ENCODE results near the gene LCN15.
"Not testable (repeated sequence)": the region's sequence is repeated elsewhere in the genome, so short reads cannot be mapped to it uniquely, and the experiment has no call there.

The LCN15 gene

GRCh38 chr9:136723362-136723976 is 40.8 kb downstream of the LCN15 start:
- no peak for DNase-seq (ENCODE audit: low read depth in 2 of 2, low spot score in 1 of 2)

DNA sequence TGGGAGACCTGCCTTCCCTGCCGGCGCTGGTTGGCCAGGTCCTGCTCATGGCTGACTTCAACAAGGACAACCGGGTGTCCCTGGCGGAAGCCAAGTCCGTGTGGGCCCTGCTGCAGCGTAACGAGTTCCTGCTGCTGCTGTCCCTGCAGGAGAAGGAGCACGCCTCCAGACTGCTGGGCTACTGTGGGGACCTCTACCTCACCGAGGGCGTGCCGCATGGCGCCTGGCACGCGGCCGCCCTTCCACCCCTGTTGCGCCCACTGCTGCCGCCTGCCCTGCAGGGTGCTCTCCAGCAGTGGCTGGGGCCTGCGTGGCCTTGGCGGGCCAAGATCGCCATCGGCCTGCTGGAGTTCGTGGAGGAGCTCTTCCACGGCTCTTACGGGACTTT is 41.4 kb downstream of the LCN15 start:
- no peak for DNase-seq (ENCODE audit: low read depth in 2 of 2, low spot score in 1 of 2)

DNA sequence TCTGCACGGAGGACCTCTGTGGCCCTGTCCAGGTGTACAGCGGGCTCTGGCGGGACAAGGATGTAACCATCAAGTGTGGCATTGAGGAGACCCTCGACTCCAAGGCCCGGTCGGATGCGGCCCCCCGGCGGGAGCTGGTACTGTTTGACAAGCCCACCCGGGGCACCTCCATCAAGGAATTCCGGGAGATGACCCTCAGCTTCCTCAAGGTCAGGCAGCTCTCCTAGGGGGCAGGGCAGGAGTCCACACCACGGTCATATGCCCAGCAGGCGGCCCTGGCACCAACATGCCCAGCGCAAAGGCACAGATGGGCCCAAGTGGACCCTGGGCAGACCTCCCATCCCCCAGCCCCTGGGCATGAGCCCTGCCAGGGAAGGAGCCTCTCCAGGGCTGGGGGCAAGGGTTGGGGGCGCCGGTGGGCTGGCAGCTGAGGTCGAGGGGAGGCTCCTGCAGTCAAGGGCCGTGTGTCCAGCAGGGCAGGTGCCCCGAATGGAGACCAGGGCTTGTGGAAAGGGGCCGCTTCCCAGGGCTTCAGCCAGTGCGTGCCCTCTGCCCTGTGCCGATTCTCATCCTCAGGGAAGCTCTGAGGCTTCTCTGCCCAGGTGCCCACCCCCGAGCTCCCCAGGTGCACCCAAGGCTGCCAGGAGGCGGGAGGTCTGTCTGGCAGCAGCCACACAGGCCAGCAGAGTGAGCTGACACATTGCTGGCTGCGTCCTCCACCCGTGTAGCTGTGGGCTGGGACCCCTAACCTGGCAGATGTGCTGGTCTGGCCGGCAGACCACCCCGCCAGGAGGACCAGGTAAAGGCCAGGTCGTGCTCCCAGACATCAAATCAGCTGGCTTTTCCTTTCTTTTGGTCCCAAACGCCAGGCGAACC is 42.0 kb downstream of the LCN15 start:
- no peak for DNase-seq (ENCODE audit: low read depth in 2 of 2, low spot score in 1 of 2)

DNA sequence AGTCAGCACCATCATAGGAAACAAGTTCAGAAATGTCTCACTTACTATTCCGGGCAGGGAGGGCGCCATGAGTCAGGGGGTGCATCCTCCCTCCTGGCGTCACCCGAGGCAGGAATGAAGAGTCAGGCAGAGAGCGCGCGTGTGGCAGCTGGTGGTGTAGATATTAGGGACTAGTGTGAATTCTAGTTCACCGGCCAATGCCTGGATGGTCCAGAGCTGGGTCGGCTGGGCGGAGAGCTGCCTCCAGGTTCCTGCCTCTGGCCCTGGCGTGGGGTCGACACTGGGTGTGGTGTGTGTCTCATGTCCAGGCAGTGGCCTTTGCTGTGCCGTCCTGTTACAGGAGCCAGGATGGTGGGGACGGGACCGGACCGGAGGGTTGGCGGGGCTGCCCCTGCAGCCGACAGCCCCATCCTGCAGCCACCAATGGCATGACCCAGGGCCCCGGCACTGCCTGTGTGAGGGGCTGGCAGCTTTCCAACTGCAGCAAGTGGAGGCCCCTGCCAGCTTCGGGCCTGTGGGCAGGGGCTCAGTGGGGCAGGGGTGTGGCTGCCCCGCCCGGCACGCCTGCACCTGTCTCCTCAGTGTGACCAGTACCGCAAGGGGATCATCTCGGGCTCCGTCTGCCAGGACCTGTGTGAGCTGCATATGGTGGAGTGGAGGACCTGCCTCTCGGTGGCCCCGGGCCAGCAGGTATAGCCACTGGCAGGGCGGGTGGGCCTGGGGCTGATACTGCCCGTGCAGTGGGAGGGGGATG is 42.8 kb downstream of the LCN15 start:
- DNase-seq (ENCODE audit: low read depth in 2 of 2, low spot score in 1 of 2): no peak

GRCh38 chr9:136720898-136721338 is 43.4 kb downstream of the LCN15 start:
- DNase-seq (ENCODE audit: low read depth in 2 of 2, low spot score in 1 of 2): no peak

DNA sequence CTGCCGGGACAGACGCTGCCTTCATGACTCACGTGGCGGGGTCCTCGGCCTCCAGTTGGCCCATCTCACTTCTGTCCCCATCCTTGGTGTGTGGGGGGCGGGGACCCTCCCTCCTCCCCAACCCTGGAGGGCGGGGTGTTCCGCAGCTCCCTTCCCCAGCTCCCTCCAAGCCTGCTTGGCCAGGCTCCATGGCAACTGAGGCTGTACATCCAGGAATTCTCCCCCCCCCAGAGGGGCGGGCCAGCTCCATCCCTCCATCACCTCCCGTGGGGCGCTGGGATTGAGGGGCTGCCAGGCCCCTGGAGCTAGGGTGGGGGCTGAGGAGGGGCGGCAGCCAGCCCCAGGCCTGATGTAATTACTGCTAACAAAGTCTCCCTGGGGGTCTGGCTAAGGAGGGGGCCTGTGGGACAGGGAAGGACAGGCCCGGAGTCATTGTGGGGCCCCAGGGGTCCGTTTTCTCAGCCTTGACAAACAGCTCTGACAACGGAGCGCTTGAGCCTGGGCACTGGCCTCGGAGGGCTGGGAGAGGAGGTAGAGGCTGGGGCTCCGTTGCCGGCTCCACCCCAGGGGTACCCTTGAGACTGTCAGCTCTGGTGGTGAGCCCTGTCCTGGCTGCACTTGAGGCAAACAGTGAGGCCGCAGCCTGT is 43.9 kb downstream of the LCN15 start:
- DNase-seq (ENCODE audit: low read depth in 2 of 2, low spot score in 1 of 2): no peak

DNA sequence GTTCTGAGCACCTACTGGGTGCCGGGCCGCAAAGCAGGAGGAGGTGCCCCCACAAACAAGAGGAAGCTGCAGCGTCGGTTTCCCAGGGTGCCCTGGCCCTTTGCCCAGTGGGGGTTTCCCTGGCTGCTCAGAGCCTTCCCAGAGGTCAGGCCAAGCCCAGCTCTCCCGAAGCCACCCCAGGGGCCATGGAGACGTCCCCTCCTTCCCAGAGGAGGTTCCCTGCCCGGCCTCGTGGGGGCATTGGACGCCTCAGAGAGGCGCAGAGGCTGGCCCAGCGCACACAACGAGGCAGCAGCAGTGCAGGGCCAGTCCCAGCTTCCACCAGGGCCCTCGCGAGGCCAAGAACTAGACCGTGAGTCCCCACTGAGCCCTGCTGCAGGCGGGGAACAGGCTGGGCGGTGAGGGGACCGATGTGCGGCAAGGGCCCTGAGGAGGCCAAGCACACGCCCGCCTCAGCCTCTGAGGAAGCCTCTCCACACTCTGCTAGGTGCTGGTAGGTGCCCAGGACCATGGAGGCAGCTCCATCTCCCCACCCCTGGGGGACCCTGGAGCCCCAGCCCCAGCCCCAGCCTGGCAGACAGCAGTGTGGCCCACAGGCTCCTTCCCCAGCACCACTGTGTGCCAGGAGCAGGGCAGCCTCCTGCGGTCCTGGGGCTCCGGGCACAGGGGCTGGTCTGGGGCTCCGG is 45.0 kb downstream of the LCN15 start:
- no peak for DNase-seq (ENCODE audit: low read depth in 2 of 2, low spot score in 1 of 2)

GRCh38 chr9:136718345-136719194 is 45.7 kb downstream of the LCN15 start:
- no peak for DNase-seq (ENCODE audit: low read depth in 2 of 2, low spot score in 1 of 2)

- no peak for DNase-seq (ENCODE audit: low read depth in 2 of 2, low spot score in 1 of 2)
These were observed 46.9 kb downstream of the LCN15 start for GRCh38 chr9:136717399-136717798.

DNA sequence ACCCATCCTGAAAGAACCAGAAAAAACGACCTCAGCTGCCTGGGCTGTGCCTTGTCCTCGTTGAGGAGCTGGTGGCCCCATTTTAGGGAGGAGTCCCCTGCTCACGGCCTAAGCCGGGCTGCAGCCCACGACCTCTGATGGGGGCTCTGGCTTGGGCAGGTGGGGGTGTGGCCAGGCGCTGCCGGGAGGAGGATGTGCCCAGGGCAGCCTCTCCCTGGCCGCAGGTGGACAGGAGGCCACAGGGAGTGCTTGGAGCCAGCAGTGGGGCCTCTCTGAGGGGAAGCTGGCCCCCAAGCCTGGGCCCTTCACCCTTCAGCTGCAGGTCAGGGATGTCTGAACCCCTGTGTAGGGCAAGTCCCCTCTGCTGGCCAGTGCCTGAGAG is 49.4 kb downstream of the LCN15 start:
- DNase-seq (ENCODE audit: low read depth in 2 of 2, low spot score in 1 of 2): no peak

DNA sequence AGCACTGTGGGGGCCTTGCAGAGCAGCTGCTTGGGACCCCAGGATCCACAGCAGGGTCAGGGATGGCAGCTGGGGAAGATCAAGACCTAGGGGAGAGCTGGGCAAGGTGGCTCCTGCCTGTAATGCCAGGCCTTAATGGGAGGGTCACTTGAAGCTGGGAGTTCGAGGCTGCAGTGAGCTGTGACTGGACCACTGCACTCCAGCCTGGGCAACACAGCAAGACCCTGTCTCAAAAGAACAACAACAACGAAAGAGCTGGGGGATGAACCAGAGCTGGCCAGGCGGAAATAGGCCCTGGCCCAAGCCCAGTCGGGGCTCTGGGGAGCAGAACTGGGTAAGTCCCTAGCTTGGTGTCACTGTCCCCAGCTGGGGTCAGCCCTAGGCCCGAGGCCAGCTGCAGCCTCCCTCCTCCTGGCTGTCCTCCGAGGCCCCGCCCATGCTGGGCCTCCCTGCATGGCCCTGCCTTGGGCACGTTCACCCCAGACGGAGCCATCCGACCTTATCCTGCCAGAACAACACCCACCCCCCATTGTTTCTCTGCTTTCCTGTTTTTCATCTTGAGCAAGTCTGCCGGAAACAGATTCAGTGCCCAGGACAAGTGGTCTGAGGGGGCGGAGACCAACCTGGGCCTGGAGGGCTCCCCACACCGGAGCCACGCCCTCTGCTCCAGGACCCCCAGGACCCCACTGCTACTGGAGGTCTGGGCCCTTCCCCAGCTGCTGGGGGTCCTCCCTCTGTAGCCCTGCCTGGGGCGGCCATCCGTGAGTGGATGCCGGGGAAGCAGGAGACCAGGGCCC is 50.0 kb downstream of the LCN15 start:
- DNase-seq (ENCODE audit: low read depth in 2 of 2, low spot score in 1 of 2): no peak

DNA sequence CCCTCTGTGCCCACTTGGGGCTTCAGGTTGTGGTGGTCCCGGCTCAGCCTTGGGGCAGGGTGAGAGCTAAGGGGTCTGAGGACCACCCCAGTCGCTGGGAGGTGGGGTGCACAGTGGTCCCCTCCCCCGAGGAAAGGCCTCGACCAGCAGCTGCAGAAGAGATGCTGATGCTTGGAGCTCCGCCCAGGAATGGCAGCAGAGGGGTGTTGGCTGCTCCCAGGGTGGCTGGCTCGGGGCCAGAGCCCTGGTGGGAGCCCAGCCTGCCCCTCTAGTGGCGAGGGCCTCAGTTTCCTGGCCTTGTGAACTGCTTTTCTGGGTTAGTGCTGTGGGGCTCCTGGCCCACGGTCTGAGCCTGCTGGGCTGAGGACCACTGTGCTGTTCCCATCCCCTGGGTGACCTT is 50.8 kb downstream of the LCN15 start:
- DNase-seq (ENCODE audit: low read depth in 2 of 2, low spot score in 1 of 2): no peak

- no peak for DNase-seq (ENCODE audit: low read depth in 2 of 2, low spot score in 1 of 2)
These were observed 51.4 kb downstream of the LCN15 start for GRCh38 chr9:136712690-136713544.

DNA sequence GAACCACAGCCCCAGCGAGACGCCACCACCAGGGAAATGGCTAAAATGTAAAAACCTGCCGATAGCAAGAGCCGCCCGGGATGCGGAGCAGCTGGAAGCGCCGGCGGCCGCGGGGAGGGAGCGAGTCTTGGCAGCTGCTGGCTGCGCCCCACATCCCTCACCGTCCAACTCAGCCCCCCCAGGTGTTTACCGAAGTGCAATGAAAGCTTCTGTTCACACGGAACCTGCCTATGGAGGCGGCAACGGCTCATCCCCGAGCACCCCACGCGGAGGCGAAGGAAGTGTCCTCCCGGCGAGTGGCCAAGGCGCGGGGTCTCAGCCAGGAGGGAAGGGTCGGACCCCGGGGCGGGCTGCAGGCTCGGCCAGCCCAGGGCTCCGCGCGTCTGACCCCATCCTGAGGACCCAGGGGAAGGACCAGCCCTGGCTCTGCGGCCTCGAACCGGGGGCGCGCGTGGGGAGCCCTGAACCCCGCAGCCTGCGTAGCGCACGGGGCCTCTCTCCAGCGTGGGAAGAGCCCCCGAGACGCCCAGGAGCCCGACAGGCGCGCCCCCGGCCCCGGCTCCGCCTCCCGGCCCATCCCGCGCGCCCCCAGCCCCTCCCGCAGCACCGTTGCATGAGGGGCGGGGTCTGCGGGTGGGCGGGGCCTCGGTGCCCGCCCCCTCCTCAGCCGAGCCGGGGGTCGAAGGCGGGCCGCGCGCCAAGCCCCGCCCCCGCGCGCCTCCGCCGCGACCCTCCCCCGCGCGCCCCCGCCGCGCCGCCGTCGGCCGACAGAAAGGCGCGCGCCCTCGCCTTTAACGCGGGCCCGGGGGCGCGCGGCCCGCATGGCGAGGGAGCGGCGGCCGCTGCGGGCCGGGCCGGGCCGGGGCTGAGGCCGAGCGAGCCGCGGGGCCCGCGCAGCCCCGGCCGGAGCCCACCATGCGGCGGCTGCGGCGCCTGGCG is 52.3 kb downstream of the LCN15 start, which contains the start of gene DIPK1B:
DIPK1B (plus strand) TSS at position 822 of the 939 bp plus-strand sequence; CDS start at position 916, 94 bp downstream.
- no peak for DNase-seq (ENCODE audit: low read depth in 2 of 2, low spot score in 1 of 2)

- DNase-seq (ENCODE audit: low read depth in 2 of 2, low spot score in 1 of 2): not testable (repeated sequence)
These were observed 53.1 kb downstream of the LCN15 start for GRCh38 chr9:136711219-136711648.

GRCh38 chr9:136710543-136710942 is 53.8 kb downstream of the LCN15 start:
- DNase-seq (ENCODE audit: low read depth in 2 of 2, low spot score in 1 of 2): no peak
